Mucosa of stomach (tissue), 1 donor: ENCODE measurements around the gene CFAP300.

Experiments used
- H3K27me3 ChIP-seq: one replicate; pipeline ENCODE4 v1.7.0; 2013; ENCODE audit warnings: mild to moderate bottlenecking, low read length; ENCODE audit not compliant: control insufficient read depth, insufficient read depth
- H3K36me3 ChIP-seq: one replicate; pipeline ENCODE4 v1.7.0; 2013; ENCODE audit warnings: low read length; ENCODE audit not compliant: control insufficient read depth, insufficient read depth
- H3K4me1 ChIP-seq: one replicate; pipeline ENCODE4 v1.7.0; 2013; ENCODE audit warnings: mild to moderate bottlenecking, low read length; ENCODE audit not compliant: control insufficient read depth, insufficient read depth
- H3K4me3 ChIP-seq: one replicate; pipeline ENCODE4 v1.7.0; 2013; ENCODE audit warnings: low read length
- H3K9ac ChIP-seq: one replicate; pipeline ENCODE4 v1.7.0; 2013; ENCODE audit warnings: mild to moderate bottlenecking, low read length, moderate library complexity
- H3K9me3 ChIP-seq: one replicate; pipeline ENCODE4 v1.7.0; 2013; ENCODE audit warnings: mild to moderate bottlenecking, low read length, moderate library complexity; ENCODE audit not compliant: control insufficient read depth
- donor health status: Pancreatic carcinoma.

The CFAP300 gene

GRCh38 chr11:102116453-102117205 lies 69.4 kb downstream of the CFAP300 start:
- H3K4me3 ChIP-seq, result no peak overlapping the region
- no peak overlapping the region for H3K9ac ChIP-seq
- no peaks in the 10 kb centered on the region for H3K9me3 ChIP-seq
- peaks cover 48% of the 10 kb centered on the region for H3K4me1 ChIP-seq
- no peaks in the 10 kb centered on the region for H3K27me3 ChIP-seq
- no peaks in the 10 kb centered on the region for H3K36me3 ChIP-seq

GRCh38 chr11:102117472-102118113 lies 70.4 kb downstream of the CFAP300 start:
- H3K36me3 ChIP-seq, result no peaks in the 10 kb centered on the region
- H3K27me3 ChIP-seq, result no peaks in the 10 kb centered on the region
- H3K4me1 ChIP-seq, result peaks cover 48% of the 10 kb centered on the region
- H3K9ac ChIP-seq, result no peak overlapping the region
- H3K9me3 ChIP-seq, result no peaks in the 10 kb centered on the region
- H3K4me3 ChIP-seq, result no peak overlapping the region

- no peak overlapping the region for H3K4me3 ChIP-seq
- H3K4me1 ChIP-seq, result peaks cover 48% of the 10 kb centered on the region
- no peaks in the 10 kb centered on the region for H3K36me3 ChIP-seq
- H3K27me3 ChIP-seq, result no peaks in the 10 kb centered on the region
- no peak overlapping the region for H3K9ac ChIP-seq
- no peaks in the 10 kb centered on the region for H3K9me3 ChIP-seq
Measured at GRCh38 chr11:102118937-102119336, 71.7 kb downstream of the CFAP300 start.

GRCh38 chr11:102119997-102120396 lies 72.8 kb downstream of the CFAP300 start:
- Histone ChIP-seq H3K27me3 (no peaks in the 10 kb centered on the region), H3K4me3 (no peak overlapping the region), H3K4me1 (peaks cover 48% of the 10 kb centered on the region), H3K36me3 (no peaks in the 10 kb centered on the region), H3K9ac (no peak overlapping the region), H3K9me3 (no peaks in the 10 kb centered on the region)

- Histone ChIP-seq H3K9ac (no peak overlapping the region), H3K27me3 (no peaks in the 10 kb centered on the region), H3K4me1 (peaks cover 43% of the 10 kb centered on the region), H3K9me3 (no peaks in the 10 kb centered on the region), H3K36me3 (no peaks in the 10 kb centered on the region), H3K4me3 (no peak overlapping the region)
Measured at GRCh38 chr11:102120437-102120973, 73.3 kb downstream of the CFAP300 start.

GRCh38 chr11:102121329-102121728 lies 74.1 kb downstream of the CFAP300 start:
- H3K9me3 ChIP-seq, result no peaks in the 10 kb centered on the region
- no peak overlapping the region for H3K4me3 ChIP-seq
- H3K9ac ChIP-seq, result no peak overlapping the region
- no peaks in the 10 kb centered on the region for H3K27me3 ChIP-seq
- peaks cover 34% of the 10 kb centered on the region for H3K4me1 ChIP-seq
- no peaks in the 10 kb centered on the region for H3K36me3 ChIP-seq
